ENCODE results near the gene ATXN1.

The ATXN1 gene

DNA sequence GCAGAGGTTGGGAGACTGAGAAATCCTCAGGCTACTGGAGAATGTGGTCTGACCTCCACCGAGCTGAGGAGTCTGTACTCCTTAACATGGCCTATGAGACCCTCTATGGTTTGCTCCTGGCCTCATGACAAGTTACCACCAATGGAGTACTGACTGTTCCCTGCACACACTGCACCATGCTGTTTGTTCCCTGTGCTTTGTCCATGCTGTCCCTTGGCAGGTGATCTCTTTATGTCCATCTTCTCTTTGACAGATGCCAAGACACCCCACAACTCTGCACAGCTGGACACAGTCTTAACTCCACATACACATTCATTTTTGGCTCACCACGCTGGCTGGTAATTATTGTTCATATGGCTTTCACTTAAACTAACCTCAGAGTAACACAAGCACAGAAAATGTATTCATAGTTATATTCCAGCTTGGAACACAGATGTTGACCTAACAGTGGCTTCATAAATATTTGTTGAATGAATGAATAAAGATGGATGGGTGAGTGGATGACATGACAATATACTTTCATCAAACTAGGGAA lies 258.0 kb downstream of the ATXN1 start:
- DNase-seq (ENCODE audit: low spot score) = no peak
- TF ChIP-seq, protein P1, sequence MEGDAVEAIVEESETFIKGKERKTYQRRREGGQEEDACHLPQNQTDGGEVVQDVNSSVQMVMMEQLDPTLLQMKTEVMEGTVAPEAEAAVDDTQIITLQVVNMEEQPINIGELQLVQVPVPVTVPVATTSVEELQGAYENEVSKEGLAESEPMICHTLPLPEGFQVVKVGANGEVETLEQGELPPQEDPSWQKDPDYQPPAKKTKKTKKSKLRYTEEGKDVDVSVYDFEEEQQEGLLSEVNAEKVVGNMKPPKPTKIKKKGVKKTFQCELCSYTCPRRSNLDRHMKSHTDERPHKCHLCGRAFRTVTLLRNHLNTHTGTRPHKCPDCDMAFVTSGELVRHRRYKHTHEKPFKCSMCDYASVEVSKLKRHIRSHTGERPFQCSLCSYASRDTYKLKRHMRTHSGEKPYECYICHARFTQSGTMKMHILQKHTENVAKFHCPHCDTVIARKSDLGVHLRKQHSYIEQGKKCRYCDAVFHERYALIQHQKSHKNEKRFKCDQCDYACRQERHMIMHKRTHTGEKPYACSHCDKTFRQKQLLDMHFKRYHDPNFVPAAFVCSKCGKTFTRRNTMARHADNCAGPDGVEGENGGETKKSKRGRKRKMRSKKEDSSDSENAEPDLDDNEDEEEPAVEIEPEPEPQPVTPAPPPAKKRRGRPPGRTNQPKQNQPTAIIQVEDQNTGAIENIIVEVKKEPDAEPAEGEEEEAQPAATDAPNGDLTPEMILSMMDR (IDR thresholded peaks at IDR 0.05; ENCODE audit: extremely low read depth, missing control alignments) = no peak

DNA sequence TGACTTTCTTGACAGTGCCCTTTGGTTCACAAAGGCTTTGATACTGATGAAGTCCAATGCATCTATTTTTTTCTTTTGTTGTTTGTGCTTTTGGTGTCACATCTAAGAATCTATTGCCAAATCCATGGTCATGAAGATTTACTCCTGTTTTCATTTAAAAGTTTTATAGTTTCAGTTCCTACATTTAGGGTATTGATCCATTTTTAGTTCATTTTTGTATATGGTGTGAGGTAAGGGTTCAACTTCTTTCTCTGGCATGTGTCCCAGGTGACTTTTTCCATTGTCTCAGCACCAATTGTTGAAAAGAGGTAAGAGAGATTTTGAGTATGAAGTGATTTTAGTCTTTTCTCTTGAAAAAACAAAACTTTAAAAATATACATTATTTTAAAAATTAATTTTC lies 262.3 kb downstream of the ATXN1 start:
- no peak for DNase-seq (ENCODE audit: low spot score)
- TF ChIP-seq, protein P1 (IDR thresholded peaks at IDR 0.05; ENCODE audit: extremely low read depth, missing control alignments) = no peak

DNA sequence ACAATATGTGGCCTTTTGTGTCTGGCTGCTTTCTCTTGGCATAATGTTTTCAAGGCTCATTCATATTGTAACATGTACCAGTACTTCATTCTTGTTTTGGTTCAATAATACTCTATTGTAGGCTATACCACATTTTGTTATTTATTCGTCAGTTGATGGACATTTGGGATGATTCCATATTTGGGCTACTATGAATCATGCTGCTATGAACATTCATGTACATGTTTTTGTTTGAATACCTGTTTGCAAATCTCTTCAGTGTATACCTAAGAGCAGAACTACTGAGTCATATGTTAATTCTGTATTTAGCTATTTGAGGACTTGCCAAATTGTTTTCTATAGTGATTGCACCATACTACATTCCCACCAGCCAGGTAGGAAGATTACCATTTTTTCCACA lies 263.0 kb downstream of the ATXN1 start:
- TF ChIP-seq, protein P1 (IDR thresholded peaks at IDR 0.05; ENCODE audit: extremely low read depth, missing control alignments) = no peak
- DNase-seq (ENCODE audit: low spot score) = no peak

DNA sequence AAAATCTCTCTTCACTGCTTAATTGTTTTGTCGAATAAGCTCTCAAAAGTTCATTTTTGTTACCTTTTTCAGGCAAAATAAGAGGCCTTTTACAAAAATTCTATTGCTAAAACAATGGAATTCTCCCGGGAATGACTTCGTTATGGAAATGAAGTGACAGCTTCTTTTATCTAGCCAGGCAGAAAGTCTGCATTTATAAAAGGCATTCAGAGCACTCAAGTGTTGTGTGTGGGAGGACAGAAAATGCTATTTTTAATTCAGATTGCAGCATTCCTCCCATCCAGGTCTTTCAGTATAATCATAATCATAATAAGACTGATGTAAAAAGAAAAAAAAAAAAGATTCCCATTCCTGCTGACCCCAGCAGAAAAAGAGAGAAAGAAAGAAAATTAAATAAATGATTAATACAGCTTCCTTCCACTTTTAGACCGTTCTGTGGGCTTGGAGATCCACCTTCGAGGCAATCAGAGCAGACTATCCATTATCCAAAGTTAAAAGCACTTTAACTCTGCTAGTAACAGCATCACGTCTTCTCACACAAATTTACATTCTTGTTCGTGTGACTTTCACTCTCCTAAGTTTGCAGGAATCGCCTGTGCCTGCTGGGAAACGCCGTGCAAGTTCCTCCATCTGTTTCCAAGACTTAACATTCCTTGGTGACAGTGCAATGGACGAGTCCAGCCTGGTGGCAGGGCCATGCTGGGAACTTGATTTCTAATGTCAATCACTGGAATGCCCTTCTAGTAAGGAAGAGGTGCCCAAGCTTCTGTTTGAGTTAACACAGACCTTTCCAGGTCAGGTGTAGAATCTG lies 264.1 kb downstream of the ATXN1 start:
- DNase-seq (ENCODE audit: low spot score) = no peak
- TF ChIP-seq, protein P1 (IDR thresholded peaks at IDR 0.05; ENCODE audit: extremely low read depth, missing control alignments) = no peak

DNA sequence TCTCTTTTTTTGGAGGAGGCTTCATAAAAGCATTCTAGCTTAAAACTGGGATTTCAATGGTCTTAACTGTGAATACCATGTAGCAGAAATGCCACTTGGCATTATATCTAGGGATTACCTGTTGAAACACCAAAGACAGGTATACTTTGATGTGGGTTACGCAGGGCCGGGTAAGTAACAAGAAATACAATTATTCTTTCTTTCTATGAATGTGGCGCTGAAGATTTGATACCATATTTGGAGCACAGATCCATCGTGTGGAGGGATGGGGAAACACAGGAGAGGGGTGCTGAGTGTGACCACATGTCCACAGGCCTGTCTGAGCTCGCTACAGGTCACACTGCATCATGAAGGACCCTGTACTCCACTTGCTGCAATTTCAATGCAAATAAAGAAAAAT lies 265.1 kb downstream of the ATXN1 start:
- TF ChIP-seq, protein P1 (IDR thresholded peaks at IDR 0.05; ENCODE audit: extremely low read depth, missing control alignments) = no peak
- no peak for DNase-seq (ENCODE audit: low spot score)

DNA sequence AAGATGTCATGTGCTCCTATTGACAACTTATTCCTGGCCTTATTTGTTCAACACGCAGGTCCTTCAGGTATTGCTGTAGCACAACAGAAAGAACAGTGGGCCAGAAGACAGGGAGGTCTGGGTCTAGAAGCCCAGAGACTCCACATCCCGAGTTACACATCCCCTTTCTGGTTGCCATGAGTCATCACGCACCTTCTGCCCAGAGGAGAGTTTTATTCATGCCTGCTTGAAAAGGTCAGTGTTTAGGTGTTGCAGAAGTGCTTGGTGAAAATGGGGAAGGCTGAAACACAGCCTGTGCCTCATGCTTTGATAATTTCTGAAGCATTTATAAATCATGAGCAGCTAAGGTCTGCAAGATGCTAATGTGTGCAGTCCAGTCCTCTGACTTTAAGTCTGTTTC lies 266.5 kb downstream of the ATXN1 start:
- TF ChIP-seq, protein P1 (IDR thresholded peaks at IDR 0.05; ENCODE audit: extremely low read depth, missing control alignments) = no peak
- DNase-seq (ENCODE audit: low spot score) = peak; percentile 44

DNA sequence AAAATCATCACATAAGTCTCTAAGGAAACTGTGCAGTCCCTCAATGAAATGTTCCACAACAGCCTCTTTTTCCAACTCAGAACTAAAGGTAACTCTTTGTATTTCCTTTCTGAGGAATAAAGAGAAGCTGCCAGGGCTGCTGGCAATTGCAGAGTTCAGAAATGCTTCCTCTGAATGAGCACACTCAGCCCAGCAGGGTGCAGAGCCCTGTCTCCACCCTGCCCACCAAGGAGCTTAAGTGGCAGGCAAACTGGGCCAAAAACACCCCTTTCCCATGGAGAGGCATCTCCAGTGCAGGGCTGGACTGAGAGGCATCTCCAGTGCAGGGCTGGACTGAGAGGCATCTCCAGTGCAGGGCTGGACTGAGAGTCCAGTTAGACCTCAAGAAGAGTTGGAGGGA lies 267.5 kb downstream of the ATXN1 start:
- DNase-seq (ENCODE audit: low spot score) = no peak
- TF ChIP-seq, protein P1 (IDR thresholded peaks at IDR 0.05; ENCODE audit: extremely low read depth, missing control alignments) = no peak
